GM12891 (cell line): ENCODE measurements around the gene SHMT1.

ENCODE experiments used
- POLR2A ChIP-seq: IDR thresholded peaks from 2 replicates; pipeline ENCODE4 v1.6.1; 2011; ENCODE audit warnings: low read depth, low read length, control low read depth
- POLR2AphosphoS5 ChIP-seq: IDR thresholded peaks from 2 replicates; pipeline ENCODE4 v1.6.1; 2011; ENCODE audit warnings: low read depth, low read length, control low read depth
- POU2F2 ChIP-seq: IDR thresholded peaks from 2 replicates; pipeline ENCODE4 v1.6.1; 2011; ENCODE audit warnings: low read depth, mild to moderate bottlenecking, control low read depth, low read length, moderate library complexity

DNA sequence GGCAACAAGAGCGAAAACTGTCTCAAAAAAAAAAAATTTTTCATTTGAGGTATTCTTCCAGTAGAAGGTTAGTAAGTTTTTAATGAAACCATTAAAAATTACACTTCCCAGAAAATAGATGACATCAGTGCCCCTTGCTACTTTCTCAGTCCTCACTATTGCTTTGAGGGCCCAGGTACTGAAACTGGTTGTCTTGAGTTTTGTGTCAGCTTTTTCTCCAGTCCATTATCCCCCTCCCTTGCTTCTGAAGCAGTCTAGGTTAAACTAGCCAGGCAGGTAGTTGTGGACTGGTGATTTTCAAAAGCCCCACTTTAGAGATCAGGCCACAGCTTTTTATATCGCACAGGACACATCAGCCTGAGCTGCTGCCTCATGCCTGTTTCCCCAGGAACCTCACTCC lies 37.3 kb downstream of the SHMT1 start:
- no peak for TF ChIP-seq POU2F2
- TF ChIP-seq POLR2AphosphoS5: no peak
- TF ChIP-seq POLR2A: no peak
